HEK293 (cell line): ENCODE data around the gene PROSER2.

ENCODE experiments used
- KLF16 ChIP-seq: fragments of 450-650 bp; formaldehyde crosslinking; IDR thresholded peaks from 2 replicates; pipeline ENCODE4 v1.5.1; 2017; ENCODE audit warnings: missing biosample characterization, missing genetic modification characterization
- SALL2 ChIP-seq: fragments of 450-650 bp; formaldehyde crosslinking; IDR thresholded peaks from 2 replicates; pipeline ENCODE4 v1.5.0; 2017; ENCODE audit warnings: missing biosample characterization, mild to moderate bottlenecking, missing genetic modification characterization, borderline replicate concordance
- SETDB1 ChIP-seq: IDR thresholded peaks from one replicate; pipeline ENCODE4 v1.6.1; 2017; ENCODE audit warnings: mild to moderate bottlenecking, low read length, moderate library complexity, mixed read lengths; ENCODE audit not compliant: insufficient read length
- TCF7L2 ChIP-seq: IDR thresholded peaks from 2 replicates; pipeline ENCODE4 v1.6.1; 2011; ENCODE audit warnings: low read depth, mild to moderate bottlenecking, inconsistent platforms, low read length, moderate library complexity, borderline replicate concordance
- ZBTB21 ChIP-seq: fragments of 450-650 bp; formaldehyde crosslinking; IDR thresholded peaks from 2 replicates; pipeline ENCODE4 v1.5.1; 2017; ENCODE audit warnings: missing biosample characterization, missing genetic modification characterization
- ZFP41 ChIP-seq: fragments of 450-650 bp; formaldehyde crosslinking; IDR thresholded peaks from 2 replicates; pipeline ENCODE4 v1.5.1; 2016; ENCODE audit warnings: missing biosample characterization, missing genetic modification characterization, borderline replicate concordance
- TF ChIP-seq, protein P1 (sequence below): fragments of 450-650 bp; formaldehyde crosslinking; IDR thresholded peaks from 2 replicates; pipeline ENCODE4 v1.5.1; 2016; ENCODE audit warnings: missing biosample characterization, missing genetic modification characterization
- TF ChIP-seq, protein P2 (sequence below): sonication (generic); formaldehyde crosslinking; IDR thresholded peaks from 2 replicates; pipeline ENCODE4 v1.8.1; 2022; ENCODE audit warnings: mild to moderate bottlenecking, moderate library complexity, missing genetic modification reagents
- TF ChIP-seq, protein P3 (sequence below): fragments of 450-650 bp; formaldehyde crosslinking; IDR thresholded peaks from 2 replicates; pipeline ENCODE4 v1.5.1; 2016; ENCODE audit warnings: missing biosample characterization, missing genetic modification characterization

DNA sequence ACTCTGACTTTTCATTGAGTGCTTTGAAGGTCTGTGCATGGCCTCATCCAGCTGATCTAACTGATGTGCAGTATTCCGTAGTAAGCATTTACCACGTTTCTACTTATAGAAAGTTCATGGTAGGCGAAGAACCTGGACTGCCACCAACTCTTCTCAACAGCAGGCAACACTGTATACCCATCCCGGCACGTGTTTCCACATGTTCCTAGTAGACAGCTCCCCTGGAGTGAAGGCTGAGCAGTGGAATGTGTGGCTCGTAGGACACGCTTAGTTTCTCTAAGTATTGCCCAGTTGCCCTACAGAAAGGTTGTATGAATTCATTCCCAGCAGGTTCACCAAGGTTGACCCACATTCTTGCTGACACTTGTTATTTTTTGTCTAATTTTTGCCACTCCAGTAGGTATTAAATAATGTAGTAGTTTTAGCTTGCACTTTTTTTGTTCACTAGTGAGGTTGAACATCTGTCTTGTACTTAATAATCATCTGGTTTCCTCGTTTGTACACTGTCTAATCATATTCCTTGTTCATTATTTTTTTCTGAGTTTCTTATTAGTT lies 15.2 kb downstream of the PROSER2 start:
- TF ChIP-seq SALL2 (tag by site-specific recombination): no peak
- TF ChIP-seq, protein P1, sequence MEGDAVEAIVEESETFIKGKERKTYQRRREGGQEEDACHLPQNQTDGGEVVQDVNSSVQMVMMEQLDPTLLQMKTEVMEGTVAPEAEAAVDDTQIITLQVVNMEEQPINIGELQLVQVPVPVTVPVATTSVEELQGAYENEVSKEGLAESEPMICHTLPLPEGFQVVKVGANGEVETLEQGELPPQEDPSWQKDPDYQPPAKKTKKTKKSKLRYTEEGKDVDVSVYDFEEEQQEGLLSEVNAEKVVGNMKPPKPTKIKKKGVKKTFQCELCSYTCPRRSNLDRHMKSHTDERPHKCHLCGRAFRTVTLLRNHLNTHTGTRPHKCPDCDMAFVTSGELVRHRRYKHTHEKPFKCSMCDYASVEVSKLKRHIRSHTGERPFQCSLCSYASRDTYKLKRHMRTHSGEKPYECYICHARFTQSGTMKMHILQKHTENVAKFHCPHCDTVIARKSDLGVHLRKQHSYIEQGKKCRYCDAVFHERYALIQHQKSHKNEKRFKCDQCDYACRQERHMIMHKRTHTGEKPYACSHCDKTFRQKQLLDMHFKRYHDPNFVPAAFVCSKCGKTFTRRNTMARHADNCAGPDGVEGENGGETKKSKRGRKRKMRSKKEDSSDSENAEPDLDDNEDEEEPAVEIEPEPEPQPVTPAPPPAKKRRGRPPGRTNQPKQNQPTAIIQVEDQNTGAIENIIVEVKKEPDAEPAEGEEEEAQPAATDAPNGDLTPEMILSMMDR (tag by site-specific recombination): no peak
- TF ChIP-seq, protein P2, sequence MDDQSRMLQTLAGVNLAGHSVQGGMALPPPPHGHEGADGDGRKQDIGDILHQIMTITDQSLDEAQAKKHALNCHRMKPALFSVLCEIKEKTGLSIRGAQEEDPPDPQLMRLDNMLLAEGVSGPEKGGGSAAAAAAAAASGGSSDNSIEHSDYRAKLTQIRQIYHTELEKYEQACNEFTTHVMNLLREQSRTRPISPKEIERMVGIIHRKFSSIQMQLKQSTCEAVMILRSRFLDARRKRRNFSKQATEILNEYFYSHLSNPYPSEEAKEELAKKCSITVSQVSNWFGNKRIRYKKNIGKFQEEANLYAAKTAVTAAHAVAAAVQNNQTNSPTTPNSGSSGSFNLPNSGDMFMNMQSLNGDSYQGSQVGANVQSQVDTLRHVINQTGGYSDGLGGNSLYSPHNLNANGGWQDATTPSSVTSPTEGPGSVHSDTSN (CRISPR knock-in tag): no peak
- no peak for TF ChIP-seq ZFP41 (tag by site-specific recombination)
- no peak for TF ChIP-seq KLF16 (tag by site-specific recombination)
- TF ChIP-seq SETDB1: no peak
- TF ChIP-seq, protein P3, sequence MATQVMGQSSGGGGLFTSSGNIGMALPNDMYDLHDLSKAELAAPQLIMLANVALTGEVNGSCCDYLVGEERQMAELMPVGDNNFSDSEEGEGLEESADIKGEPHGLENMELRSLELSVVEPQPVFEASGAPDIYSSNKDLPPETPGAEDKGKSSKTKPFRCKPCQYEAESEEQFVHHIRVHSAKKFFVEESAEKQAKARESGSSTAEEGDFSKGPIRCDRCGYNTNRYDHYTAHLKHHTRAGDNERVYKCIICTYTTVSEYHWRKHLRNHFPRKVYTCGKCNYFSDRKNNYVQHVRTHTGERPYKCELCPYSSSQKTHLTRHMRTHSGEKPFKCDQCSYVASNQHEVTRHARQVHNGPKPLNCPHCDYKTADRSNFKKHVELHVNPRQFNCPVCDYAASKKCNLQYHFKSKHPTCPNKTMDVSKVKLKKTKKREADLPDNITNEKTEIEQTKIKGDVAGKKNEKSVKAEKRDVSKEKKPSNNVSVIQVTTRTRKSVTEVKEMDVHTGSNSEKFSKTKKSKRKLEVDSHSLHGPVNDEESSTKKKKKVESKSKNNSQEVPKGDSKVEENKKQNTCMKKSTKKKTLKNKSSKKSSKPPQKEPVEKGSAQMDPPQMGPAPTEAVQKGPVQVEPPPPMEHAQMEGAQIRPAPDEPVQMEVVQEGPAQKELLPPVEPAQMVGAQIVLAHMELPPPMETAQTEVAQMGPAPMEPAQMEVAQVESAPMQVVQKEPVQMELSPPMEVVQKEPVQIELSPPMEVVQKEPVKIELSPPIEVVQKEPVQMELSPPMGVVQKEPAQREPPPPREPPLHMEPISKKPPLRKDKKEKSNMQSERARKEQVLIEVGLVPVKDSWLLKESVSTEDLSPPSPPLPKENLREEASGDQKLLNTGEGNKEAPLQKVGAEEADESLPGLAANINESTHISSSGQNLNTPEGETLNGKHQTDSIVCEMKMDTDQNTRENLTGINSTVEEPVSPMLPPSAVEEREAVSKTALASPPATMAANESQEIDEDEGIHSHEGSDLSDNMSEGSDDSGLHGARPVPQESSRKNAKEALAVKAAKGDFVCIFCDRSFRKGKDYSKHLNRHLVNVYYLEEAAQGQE (tag by site-specific recombination): no peak
- TF ChIP-seq ZBTB21 (tag by site-specific recombination): no peak
- no peak for TF ChIP-seq TCF7L2
